HG03135 (cell line): Measurements from ENCODE around the gene SLC25A26.

Experiments used
- ATAC-seq: cut with Tn5 transposase; IDR thresholded peaks from one replicate; pipeline ENCODE4 v1.9.1; 2021; ENCODE audit warnings: mild to moderate bottlenecking, moderate library complexity; ENCODE audit not compliant: unreplicated experiment

SLC25A26 gene, protein sequence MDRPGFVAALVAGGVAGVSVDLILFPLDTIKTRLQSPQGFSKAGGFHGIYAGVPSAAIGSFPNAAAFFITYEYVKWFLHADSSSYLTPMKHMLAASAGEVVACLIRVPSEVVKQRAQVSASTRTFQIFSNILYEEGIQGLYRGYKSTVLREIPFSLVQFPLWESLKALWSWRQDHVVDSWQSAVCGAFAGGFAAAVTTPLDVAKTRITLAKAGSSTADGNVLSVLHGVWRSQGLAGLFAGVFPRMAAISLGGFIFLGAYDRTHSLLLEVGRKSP

DNA sequence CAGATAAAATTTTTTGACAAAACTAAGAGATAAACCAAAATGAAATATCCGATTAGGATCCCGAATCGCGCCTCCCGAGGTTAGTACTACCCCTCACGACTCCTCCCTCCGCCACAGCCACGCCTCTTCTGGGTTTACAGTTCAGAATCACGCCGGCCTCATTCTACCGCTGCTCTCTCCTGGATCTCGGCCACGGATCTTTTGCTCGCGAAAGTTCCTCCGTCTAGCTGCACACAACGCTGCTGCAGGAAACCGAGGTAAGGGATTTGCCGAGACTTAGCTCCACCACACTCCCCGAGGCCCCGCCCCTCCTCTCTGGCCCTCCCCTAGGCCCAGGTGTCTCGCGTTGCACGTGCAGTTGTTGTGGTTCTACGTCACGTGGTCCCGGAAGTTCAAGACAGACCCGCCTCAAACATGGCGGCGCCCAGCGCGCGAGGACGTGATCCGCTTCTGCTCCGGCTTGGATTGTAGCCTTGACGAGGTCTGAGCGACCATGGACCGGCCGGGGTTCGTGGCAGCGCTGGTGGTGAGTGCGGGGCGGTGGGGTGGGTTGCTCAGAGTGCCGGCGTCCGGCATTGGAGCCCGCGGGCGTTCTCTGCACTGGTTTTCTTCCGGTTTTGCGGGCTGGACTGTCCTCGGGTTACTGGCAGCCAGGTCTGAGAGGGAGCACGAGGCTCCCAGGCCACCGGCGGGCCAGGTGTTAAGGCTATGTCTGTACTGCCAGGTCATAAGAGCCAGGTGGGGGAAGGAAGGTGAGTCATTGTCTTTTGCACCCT, at the start of gene SLC25A26:
Gene SLC25A26, plus strand, starts transcription at position 400 of the 776 bp plus-strand sequence. Its CDS starts 94 bp downstream, at position 494.
- peak; percentile 99 for ATAC-seq

DNA sequence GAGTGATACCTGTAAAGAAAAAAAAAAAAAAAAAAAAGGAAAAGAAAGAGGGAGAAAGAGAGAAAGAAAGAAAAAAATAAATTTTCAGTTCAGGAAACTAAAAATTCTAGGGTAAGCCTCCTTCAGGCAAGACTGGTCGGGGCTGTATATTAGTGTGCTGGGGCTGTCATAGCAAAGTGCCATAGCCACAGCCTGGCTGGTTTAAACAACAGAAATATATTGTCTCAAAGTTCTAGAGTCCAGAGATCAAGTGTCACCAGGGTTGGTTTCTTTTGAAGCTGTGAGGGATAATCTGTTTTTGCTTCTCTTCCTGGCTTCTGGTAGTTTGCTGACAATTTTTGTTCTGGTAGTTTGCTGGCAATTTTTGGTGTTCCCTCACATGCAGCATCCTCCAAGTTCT, 48.4 kb upstream of the SLC25A26 start:
- ATAC-seq: no peak

DNA sequence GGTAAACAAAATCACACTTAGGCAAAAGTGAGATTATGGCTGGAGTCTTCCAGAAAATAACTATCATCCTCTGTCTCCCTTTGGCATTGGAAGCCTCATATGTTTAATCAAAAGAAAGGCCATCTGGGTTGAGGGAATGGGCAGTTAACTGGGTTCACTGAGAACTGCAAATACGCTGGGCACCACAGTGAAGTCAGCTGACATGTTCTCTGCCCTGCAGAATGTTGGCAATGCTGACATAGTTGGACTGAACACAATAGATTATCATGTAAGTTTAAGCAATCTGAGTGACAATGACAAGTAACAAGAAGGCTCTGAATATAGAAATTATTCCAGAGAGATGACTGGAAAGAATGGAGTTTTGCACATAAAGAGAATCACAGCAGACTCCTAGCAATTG, 43.8 kb upstream of the SLC25A26 start:
- no peak for ATAC-seq

DNA sequence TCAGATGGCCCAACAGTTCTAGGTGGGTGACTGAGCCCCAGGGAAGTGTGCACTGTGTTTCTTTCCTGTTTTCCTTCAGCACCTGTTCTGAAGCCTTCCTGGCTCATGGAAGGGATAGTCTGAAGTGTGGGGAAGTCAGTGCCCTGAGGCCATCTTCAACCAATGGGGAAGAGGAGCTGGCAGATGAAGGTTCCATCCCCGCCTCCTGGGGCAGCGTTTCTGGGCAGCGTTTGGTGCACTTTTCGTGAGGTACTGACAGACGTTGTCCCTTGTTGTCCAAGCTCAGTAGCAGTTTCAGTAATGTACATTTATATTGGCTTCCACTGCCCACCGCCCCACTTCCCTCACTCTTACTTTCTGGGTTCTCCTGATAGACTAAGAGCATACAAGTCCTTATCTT, 42.6 kb upstream of the SLC25A26 start:
- ATAC-seq: no peak

DNA sequence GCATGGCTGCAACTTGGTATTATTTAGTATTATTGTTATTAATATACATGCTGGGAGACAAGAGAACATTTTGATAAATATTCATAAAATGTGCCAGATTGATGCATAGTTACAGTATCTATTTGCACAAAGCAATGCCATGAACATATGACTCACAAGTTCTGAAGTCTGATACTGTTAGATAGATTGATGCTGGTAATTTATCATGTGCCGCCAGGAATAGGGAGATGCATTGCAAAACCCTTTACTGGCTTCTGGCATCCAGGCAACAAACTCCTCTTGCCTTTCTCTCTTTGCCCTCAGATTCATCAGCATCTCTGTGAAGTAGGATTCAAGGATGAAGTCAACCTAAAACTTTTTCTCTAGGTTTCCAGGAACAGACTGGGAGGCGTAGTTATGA, 41.0 kb upstream of the SLC25A26 start:
- no peak for ATAC-seq

DNA sequence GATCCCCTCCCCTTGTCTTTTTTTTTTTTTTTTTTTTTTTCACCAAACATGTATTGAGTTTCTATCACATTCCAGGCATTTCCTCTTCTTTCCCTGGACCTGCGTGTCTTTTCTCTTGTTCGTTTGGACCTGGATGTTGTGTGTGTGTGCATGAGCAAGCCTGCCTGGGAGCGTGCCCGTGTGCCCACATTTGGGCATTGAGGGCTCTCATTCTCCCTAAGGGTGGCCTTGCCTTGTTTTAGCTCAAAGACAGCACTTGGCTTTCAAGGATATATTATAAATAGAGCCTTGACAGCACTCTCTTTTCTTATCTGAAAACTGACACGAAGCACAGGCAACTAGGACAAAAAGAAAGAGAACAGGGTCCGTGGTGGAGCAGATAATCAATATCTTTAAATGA, 39.0 kb upstream of the SLC25A26 start:
- ATAC-seq: no peak

DNA sequence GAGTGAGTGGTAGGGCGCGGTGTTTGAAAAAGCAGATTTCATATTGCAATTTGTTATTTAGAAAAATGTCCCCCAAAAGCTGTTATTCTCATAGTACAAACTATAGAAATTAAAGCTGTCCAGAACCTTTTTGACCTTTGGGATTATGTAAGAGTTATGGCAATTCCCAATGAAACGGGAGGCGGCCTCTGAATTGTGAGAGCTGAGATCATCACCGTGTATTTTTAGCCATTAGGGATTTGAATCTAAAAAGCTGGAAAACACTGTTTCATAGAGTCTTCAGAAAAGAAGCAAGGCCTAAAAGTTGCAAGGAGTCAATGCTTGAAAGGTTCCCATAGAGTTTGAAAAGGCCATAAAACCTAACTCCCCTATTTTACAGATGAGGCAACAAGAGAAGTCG, 38.6 kb upstream of the SLC25A26 start:
- ATAC-seq: no peak

DNA sequence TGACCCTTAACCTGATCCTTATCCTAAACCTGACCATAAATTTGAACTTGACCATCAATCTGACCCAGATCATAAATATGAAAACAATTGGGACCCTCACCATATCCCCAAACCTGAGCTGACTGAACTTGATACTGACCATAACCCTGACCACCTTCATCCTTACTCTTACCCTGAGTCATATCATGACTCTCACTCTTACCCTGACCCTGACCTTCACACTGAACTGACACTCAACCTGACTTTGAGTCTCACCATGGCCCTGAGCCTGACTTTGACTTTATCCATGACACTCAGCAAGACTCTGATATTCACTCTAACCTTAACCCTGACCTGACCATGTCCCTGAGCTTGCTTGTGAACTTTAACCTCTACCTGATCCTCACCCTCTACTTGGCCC, 34.3 kb upstream of the SLC25A26 start:
- no peak for ATAC-seq

DNA sequence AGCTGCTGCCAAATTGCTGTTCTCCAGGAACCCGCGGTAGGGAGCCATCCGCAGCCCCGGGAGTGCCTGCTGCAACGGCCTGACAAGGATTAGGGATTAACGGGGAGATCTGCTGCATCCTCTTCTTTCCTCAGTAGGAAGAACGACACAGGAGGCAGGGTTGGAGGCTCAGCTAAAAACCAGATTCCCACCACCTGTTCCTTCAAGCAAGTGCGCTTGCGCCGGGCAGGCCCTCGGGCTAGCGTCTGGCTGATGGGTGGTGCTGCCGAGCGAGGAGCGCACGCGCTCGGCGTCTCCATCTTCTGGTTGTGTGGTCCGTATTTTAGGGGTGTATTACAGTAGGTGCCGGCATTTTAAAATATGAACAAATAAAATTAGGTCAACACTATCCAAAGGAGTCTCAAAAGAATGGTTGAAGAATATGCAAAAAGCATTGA, 25.4 kb upstream of the SLC25A26 start:
- no peak for ATAC-seq

DNA sequence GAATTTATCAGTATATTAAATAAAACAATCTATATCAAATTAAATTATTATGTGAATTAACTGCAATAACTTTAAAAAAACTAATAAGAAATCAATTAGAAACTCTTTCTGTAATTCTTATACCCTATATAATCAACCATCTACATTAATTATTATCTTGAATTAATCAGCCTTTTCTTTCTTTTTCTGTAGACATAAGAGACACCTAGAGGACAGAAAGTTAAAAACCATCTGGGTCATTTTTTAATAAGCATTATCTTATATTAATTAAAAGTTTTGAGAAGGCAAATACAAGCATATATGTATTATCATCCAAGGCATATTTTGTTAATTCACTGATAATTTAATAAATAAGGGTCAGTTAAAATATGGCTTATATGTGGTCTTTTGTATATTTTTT, 24.2 kb upstream of the SLC25A26 start:
- ATAC-seq: no peak

DNA sequence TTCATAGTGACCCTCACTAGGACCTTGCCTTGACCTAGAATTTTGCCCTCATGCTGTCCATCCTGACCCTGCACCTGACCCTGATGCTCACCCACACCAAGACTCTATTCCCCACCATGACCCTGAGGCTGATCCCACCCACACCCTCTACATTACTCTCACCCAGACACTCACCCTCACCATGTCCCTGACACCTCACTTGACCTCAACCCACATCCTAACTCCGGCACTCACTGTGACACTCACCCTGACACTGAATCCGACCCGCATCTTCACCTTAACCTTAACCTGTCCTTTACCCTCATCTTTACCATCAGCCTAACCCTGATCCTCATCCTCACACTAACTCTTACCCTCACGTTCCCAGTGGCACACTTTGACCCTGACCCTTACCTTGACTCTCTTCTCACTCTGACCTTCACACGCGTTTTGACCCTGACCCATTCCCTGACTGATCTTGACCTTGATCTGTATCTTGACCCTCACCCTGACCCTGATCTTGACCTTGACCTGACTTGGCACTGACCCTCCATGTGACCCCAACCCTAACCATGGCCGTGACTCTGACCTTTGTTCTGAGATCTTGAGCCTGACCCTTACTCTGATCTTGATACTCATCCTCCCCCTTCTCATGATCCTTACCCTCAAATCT, 22.2 kb upstream of the SLC25A26 start:
- no peak for ATAC-seq

DNA sequence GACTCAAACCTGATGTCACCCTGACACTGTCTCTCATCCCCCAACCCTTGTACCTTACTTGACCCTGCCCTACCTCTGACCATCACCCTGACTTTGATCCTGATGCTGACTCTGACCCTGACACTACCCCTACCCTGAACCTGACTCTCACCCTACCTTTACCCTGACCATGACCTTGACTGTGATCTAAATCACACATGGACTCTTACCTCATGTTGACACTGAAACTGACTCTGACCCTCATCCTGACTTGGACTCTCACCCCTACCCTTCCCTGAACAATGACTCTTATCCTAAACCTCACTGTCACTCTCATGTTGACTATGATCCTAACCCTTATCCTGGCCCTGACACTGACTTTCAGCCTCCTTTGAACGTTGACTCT, 21.7 kb upstream of the SLC25A26 start:
- ATAC-seq: no peak

DNA sequence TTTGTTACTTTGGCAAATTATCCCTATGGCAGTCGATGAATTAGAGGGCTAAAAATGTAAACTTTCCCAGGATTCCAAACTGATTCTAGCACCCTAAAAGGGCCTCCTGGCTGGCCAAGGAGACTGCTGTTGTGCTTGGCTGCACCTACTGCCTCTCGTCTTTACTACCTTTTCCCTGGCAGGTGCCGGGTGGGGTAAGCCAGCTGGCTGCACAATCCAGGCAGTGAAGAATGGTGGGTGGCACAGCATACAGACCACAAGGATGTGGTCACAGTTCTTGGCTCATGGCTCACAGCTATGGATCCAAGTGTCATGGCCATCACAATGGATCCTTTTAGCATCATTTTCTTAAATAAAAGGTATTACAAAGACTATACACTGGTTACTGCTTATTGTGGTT, 20.7 kb upstream of the SLC25A26 start:
- ATAC-seq: no peak

DNA sequence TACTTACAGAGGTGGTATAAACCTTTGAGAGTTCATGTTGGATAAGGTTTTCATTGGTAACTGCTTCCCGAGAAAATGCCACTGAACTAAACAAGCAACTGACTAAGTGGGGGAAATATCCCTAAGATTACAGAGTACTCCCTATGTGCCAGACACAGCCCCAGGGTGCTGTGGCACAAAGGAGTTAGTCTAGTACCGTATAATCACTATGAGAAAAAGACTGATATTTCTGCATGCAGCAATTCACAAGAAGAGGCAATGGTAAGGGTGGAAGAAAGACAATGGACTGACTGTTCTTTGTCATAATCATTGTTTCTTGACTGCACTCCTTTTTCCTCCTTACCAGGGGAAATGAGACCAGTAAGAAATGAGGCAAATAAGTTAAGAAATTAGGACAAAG, 20.0 kb upstream of the SLC25A26 start:
- ATAC-seq: no peak

DNA sequence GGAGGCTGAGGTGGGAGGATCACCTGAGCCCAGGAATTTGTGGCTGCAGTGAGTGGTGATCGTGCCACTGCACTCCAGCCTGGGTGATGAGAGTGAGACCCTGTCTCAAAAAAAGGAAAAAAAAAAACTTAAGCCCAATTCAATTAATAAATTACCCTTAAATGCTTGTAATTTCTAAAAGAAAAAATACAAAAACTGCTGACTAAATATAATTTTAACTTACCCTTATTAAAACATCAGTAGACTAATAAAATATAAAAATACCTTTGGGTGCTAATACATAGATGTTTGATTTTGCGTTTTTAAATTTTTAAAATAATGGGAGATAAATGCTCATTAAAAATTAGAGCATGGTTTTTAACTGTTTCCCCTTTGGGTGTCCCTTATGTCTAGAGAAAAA, 17.5 kb upstream of the SLC25A26 start:
- no peak for ATAC-seq

DNA sequence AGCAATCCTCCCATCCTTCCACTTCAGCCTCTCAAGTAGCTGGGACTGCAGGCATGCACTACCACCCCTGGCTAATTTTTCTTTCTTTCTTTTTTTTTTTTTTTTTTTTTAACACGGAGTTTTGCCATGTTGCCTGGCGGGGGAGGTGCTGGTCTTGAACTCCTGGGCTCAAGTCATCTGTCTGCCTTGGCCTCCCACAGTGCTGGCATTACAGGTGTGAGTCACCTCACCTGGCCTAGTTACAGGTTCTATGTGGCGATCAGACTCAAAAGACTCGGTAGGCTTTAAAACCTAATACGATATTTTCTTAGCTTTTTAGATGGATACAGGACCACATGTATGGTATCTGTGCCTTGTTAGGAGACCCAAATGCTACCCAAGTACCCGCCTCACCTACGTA, 14.0 kb upstream of the SLC25A26 start:
- ATAC-seq: no peak

DNA sequence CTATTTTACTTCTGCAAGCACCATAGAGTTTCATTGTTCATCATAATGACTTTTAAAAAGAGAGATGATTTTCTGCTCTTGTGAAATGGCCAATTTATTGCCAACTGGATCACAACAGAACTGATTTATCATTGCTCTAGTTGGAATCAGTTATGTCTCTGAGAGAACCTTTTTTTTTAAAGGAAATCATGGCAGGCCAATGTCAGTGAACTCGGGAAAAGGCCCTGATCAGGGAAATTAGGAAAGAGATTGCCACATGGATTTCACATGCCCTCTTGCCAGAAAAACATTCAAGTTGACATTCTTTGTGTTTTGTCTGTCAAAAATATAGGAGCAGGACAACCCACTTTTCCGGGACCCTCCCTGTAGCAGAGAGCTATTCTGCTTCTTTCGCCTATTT, 12.6 kb upstream of the SLC25A26 start:
- no peak for ATAC-seq

DNA sequence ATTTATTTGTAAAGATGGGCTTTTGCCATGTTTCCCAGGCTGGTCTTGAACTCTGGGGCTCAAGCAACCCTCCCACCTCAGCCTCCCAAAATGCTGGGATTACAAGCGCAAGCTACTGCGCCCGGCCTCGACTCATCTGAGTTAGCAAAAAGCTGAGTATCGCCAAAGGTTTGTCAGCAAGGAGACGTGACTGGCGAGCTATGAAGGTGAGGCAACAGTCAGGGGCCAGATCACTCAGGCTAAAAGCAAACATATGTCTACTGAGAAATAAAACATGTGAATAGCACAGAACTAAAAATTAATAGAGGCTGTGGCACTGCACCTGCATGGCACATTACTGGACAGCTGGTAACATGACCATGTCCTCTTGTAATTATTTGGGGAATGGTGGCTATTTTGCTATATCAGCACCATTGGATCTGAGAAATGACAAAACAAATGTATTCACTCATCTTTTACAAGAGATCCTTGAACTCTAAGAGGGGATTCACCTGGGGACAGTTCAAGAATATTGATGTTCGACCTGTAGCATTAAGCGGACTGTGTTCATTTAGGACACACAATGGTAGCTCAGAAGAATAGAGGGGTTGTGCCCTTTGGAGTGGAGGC, 10.0 kb upstream of the SLC25A26 start:
- ATAC-seq: no peak

DNA sequence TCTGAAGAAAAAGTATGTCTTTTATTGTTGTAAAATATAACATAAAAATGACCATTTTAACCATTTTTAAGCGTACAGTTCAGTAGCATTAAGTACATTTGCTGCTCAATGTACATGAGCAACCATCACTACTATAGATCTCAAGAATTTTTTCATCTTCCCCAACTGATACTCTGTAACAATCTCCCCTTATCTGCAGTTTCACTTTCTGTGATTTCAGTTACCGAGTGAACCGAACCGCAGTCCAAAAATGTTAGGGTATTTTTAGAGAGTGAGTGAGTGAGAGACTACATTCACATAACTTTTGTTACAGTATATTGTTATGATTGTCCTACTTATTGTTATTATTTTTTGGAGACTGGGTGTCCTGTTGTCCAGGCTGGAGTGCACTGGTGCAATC, 9.0 kb upstream of the SLC25A26 start:
- ATAC-seq: no peak

DNA sequence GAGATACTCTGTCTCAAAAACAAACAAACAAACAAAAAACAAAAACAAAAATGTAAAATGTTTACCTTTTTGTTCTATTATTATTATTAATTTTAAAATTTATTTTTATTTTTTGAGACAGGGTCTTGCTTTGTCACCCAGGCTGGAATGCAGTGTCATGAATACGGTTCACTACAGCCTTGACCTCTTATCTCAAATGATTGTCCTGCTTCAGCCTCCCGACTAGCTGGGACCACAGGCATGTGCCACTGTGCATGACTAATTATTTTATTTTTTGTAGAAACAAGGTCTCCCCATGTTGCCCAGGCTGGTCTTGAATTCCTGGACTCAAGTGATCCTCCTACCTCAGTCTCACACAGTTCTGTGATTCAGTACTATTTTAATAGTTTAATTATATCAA, 5.7 kb upstream of the SLC25A26 start:
- no peak for ATAC-seq

DNA sequence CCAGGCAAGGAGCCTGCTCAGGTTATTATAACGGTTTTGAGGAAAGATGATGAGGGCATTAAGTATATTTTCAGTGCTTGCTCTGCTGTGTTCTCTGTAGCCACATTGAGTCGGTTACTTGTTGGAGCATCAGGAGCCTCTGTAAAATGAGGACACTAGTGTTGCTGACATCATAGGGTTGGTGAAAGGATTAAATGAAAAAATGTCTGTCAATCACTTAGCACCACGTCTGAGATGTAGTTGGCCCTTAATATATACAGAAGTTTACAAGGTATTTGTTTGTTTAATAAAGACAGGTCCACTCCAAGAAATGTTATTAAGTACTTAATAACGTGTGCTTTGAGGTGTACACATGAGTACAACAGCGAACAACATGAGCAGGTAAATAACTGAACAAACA, 735 bp upstream of the SLC25A26 start:
- no peak for ATAC-seq

DNA sequence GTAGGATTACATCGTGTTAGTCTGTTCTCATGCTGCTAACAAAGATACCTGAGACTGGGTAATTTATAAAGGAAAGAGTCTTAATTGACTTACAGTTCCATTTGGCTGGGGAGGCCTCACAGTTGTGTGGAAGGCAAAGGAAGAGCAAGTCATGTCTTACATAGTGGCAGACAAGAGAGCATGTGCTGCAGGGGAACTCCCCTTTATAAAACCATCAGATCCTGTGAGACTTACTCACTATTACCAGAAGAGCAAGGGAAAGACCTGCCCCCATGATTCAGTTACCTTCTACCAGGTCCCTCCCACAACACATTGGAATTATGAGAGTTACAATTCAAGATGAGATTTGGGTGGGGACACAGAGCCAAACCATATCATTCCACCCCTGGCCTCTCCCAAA, 3.4 kb downstream of the SLC25A26 start:
- no peak for ATAC-seq
